ENCODE measurements around the gene FAM149A.

FAM149A gene

GRCh38 chr4:186202490-186203140 is 98.1 kb downstream of the FAM149A start:
- DNase-seq (ENCODE audit: low read depth, low spot score), result no peak

GRCh38 chr4:186203406-186203805 is 98.9 kb downstream of the FAM149A start:
- DNase-seq (ENCODE audit: low read depth, low spot score), result no peak

DNA sequence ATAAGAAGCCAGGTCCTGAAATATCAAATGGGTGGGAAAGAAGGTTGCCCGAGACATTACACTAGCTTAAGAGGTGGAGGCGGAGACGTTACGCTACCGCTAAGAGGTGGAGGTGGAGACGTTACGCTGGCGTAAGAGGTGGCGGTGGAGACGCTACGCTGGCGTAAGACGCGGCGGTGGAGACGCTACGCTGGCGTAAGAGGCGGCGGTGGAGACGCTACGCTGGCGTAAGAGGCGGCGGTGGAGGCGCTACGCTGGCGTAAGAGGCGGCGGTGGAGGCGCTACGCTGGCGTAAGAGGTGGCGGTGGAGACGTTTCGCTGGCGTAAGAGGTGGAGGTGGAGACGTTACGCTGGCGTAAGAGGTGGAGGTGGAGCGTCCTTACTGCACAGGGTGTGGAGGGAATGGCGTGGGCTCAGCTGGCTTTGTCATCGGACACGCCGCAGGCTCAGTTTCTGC is 99.6 kb downstream of the FAM149A start:
- peak; percentile 58 for DNase-seq (ENCODE audit: low read depth, low spot score)

- DNase-seq (ENCODE audit: low read depth, low spot score), result no peak
These were observed 100.2 kb downstream of the FAM149A start for GRCh38 chr4:186204686-186205085.

GRCh38 chr4:186205156-186205555 is 100.7 kb downstream of the FAM149A start:
- DNase-seq (ENCODE audit: low read depth, low spot score), result no peak

DNA sequence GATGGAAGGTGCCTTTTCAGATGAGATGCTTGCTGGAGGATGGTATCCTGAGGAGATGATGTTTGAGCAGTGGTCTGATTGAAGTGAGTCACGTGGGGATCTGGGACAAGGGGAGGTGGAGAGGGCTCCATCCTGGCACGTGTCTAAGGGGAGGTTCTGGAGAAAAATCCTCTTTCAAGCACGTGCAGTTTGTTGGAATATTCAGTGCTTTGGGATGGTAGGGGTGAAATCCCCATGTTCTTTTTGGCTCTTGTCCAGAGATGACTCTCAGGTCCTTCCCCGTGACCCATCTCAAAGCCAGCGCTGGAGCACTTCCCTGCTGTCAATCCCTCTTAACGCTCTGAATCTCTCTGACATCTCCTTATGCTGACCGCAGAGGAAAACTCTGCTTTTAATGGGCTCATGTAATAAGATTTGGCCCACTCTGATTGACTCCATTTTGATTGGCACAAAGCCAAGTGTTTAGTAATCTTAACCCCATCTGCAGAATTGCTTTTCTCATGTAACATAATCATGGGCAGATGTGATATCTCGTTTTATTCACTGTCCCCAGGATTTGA is 112.0 kb downstream of the FAM149A start:
- DNase-seq (ENCODE audit: low read depth, low spot score), result no peak

DNA sequence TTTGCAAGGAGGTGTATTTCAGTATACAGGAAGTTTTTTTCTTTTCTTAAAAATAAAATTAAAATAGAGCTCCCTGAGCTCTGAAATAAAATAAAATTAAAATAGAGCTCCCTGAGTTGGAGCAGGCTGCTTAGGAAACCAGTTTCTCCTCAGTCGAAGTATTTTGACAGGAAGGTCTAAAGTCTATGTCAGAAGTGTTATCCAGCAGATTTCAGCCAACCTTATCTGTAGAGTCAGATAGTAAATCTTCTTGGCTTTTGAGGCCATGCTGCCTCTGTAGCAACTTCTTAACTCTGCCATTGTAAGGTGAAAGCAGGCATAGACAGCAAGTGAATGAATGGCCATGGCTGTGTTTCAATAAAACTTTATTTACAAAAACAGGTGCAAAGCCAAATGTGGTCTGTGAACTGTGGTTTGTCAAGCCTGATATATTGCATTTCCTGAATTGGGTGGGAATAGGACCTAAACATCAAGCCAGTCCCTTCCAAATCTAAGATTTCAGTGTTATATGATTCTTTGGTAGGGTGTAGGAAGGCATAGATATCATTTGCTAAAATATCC is 113.3 kb downstream of the FAM149A start:
- no peak for DNase-seq (ENCODE audit: low read depth, low spot score)

DNA sequence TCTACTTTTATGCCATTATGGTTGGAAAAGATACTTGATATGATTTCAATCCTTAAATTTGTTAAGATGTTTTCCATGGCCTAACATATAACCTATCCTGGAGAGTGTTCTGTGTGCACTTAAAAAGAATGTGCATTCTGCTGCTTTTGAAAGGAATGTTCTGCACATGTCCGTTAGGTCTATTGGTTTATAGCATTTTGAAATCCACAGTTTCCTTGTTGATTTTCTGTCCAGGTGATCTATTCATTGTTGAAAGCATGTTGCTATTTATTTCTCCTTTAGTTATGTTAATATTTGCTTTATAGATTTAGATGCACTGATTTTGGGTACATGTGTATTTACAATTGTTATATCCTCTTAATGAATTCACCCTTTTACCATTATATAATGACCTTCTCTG is 117.1 kb downstream of the FAM149A start:
- no peak for DNase-seq (ENCODE audit: low read depth, low spot score)

Data from activated CD4-positive, CD25-positive, alpha-beta regulatory T cell treated with anti-CD3 and anti-CD28 coated beads, Interleukin-2, amount 50 U/mL, for 16 hours (primary cell).